ENCODE measurements around the gene BTN2A1.
"Not testable (repeated sequence)": the region's sequence is repeated elsewhere in the genome, so short reads cannot be mapped to it uniquely, and the experiment has no call there.

Gene BTN2A1

DNA sequence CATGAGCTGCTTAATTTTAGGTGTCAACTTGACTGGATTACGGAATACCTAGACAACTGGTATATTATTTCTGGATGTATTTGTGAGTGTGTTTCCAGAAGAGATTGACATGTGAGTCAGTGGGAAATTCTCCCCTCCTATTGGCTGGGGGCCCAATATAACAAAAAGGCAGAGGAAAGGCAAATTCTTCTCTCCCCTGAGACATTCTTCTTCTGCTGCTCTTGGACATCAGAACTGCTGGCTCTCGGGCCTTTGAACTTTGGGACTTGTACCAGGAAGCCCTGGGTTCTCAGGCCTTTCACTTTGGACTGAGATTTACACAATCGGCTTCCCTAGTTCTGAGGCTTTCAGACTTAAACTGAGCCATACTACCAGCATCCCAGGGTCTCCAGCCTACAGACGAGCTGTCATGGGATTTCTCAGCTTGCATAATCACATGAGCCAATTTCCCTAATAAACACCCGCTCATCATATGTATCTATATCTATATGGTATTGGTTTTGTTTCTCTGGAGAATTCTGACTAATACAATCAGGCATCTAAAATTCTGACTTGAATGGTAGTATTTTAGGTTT is 25.0 kb upstream of the BTN2A1 start:
- DNase-seq (ENCODE audit: low read depth in 2 of 2) = no peak

DNA sequence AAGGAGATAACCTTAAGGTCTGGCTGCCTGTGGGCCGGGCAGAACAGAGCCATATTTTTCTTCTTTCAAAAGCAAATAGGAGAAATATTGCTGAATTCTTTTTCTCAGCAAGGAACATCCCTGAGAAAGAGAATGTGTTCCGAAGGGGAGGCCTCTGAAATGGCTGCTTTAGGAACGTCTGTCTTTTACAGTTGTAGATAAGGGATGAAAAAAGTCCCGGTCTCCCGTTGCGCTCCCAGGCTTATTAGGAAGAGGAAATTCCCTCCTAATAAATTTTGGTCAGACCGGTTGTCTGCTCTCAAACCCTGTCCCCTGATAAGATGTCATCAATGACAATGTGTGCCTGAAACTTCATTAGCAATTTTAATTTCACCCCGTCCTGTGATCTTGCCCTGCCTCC is 24.1 kb upstream of the BTN2A1 start:
- not testable (repeated sequence) for DNase-seq (ENCODE audit: low read depth in 2 of 2)

DNA sequence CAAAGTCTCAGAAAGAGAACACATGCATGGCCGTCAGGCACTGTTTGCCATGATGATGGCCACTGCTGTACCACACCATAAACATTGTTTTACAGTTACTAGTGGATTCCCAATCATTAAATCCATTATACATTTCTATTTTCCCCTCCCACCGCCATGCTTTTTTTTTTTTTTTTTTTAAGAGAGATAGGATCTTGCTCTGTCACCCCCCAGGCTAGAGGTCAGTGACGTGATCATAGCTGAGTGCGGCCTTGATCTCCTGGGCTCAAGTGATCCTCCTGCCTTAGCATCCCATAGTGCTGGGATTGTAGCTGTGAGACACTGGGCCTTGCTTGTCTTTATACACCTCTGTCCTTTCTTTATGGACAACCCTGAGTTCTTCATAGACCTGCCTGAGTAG is 21.7 kb upstream of the BTN2A1 start:
- DNase-seq (ENCODE audit: low read depth in 2 of 2) = no peak

DNA sequence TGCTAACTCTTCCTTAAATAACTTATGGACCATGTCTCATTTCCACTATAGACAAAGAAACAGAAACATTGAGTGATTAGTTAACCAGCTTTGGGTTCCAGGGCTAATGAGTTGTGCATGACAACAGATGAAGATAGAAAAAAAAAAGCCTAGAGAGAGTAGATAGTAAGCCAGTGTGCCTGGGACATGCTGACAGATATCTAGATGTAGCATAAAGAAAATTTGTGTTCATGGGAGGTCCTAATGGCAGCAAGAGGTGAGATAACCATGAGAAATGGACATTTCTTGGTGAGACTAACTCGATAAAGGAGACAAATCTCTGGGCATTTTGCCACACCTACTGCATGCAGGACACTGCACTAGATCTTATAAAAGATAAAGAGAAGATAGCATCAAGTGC is 20.2 kb upstream of the BTN2A1 start:
- no peak for DNase-seq (ENCODE audit: low read depth in 2 of 2)

DNA sequence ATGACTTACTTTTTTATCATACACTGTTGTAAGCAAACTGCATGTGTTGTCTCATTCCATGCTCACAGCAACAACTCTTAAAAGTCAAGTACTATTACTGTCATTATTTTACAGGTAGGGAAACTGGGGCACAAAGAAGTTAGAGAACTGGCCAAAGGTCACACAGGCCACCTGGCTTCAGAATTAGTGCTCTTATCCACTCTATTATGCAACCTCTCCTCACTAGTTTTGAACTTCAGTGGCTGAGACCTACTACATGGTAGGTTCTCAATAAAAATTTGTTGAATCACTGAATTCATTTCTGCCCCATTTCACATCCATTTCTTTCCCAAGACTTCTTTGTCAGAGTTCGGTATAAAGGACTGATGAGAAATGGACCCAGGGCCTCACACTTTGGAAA is 19.8 kb upstream of the BTN2A1 start:
- DNase-seq (ENCODE audit: low read depth in 2 of 2) = no peak

DNA sequence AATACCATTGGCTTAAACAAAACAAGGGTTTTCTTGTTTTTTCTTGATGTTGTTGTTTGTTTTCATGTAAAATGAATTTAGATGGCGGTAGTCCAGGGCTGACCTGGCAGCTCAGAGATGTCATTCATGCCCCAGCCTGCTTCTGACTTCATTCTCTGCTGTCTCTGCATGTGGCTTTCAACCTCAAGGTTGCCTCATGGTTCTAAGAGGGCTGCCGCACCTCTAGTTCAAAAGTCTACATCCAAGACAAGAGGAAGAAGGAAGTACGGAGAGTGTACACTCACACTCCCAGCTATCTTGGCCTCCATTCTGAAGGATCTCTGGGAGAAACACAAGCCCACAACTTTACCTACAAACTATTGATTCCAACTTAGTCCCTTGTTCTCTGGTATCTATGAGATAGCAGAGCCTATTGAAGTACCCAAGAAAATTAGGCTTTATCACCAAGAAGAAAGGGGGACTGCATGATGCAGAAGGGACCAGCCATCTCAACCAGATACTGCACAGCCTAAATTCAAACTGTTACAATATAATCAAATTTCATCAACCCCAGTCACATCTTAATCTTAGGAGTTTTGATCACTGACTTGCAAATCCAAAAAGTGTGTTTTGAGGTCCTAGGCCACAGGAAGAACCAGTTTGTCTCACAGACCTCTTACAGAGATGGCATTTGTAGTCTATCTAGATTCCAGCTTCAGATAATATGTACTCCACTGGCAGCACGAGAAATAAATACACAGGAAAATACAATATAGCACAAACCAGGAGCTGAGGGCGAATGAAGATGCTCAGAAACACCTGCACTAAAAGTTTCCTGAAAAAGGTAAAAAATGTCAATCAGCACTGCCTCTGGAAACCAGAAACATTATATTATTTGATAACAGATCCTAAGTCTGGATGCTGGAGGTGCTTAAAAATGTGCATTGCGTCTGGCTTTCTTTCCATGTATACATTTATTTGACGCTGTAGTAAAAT is 18.3 kb upstream of the BTN2A1 start:
- no peak for DNase-seq (ENCODE audit: low read depth in 2 of 2)

DNA sequence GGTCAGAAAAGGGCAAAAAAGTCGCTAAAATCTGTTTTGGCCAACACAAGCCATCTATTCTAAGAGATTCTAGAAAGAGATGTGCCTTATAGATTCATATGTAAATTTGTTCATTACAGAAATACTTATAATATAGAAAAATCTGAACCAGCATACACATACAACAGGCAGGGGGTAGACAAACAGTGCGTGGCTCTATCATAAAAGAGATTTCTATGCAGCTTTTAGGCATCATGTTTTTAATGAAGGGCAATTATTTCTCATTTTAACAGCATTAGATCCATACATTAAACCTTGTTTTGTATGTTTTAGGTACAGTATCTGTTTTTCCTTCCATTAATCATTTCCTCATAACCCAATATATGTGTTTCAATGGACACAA is 16.8 kb upstream of the BTN2A1 start:
- DNase-seq (ENCODE audit: low read depth in 2 of 2) = no peak

DNA sequence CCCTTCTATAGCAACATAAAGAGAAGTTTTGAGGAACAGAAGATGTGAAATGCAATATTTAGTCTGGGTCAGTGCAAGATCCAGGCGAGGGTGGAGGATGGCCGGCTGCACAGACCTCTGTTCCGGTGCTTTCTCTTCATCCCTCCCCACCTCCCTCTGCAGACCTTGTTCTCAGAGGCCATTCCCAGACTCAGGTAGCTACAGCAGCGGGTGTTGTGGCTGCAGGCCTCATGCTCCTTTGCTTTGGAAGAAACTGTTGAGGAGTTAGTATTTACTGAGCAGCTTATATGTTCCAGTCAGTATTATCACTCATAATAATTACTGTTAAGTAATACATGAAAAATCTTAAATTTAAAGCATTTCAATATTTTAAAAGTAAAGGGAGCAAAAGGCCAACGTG is 15.8 kb upstream of the BTN2A1 start:
- no peak for DNase-seq (ENCODE audit: low read depth in 2 of 2)

DNA sequence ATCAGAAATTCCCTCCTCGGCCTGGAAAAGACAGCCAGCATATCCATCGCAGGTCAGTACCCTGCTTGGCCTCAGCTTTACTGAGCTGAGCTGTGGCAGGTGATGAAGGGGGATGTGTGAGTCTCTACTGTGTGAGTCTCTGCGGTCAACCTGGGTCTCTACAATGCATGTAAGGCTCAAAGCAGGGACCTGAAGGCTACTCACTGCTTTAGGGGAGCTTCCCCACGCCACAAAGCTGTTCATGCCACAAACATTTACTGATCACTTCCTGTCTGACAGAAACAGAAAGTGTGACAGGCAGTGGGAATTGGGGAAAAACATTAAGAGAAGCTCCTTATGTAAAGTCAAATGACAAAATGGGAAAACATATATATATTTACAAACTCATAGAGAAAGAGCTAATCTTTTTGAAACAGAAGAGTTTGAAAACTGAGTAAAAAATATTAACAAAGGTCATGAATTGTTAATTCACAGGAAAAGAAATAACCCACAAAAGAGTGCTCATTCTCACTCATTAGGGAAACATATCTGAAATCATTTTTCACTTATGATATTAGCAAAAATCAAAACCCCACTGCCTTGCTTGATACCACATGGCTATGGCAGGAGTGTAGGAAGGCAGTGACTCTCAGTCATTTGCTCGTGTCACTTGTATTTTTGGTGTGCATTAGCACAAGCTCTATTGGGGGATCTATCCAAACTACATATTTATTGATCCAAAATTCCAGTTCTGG is 11.7 kb upstream of the BTN2A1 start:
- DNase-seq (ENCODE audit: low read depth in 2 of 2) = no peak

DNA sequence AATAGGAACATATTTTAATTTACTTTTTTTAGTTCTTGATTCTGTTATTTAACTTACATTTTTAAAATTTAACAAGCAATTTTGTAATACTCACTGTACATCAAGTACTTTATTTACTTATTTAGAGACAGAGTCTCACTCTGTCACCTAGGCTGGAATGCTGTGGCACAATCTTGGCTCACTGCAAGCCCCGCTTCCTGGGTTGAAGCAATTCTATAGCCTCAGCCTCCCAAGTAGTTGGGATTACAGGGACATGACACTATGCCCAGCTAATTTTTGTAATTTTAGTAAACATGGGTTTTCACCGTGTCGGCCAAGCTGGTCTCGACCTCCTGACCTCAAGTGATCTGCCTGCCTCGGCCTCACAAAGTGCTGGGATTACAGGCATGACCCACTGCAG is 10.5 kb upstream of the BTN2A1 start:
- DNase-seq (ENCODE audit: low read depth in 2 of 2) = no peak

DNA sequence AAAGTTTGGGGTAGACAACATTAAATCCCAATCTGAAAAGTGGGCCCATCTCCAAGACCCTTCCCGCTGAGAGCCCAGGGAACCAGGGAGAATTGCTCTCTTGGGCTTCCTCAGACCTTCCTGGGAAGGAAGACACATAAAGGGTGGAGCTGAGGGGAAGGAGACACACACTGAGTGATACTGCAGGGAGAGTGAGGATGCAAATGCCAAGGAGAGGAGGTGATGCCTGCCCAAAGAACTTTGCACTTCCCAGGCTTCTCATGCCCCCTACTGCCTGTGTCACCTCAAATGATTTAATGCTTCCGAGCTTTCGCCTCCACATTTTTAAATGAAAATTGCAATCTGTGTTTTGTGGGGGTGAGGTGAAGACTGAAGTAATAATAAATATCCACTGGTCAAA is 7.5 kb upstream of the BTN2A1 start:
- no peak for DNase-seq (ENCODE audit: low read depth in 2 of 2)

DNA sequence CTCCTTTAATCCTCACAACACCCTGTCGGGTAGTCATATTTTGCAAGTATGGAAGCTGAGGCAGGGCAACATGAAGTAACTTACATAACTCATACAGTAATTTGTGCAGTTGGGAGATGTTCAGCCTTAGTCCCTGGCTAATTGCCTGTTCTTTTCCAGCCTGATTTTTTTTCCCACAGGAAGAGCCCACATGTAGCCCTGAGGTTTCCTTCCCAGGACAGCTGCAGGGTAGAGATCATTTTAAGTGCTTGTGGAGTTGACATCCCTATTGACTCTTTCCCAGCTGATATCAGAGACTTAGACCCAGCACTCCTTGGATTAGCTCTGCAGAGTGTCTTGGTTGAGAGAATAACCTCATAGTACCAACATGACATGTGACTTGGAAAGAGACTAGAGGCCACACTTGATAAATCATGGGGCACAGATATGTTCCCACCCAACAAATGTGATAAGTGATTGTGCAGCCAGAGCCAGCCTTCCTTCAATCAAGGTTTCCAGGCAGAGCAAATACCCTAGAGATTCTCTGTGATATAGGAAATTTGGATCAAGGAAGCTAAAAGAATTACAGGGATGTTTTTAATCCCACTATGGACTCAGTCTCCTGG is 5.0 kb upstream of the BTN2A1 start:
- no peak for DNase-seq (ENCODE audit: low read depth in 2 of 2)

DNA sequence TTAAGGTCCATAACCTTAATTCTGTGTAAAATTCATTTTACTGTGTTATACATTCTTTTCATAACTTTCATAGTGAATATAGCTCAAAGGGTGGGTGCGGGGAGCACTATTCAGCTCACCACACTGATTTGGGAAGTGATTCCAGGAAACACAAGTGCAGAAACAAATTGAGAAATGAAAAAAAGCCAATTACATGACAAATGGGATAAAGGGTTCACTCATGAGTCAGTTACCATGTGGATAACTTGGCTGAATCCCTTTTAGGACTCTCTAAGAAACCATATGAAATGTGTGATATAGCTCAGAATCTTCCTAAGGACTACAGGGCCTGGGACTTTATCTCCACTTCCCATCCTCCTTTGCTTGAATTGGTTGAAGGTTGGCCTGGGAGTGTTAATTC is 3.1 kb upstream of the BTN2A1 start:
- DNase-seq (ENCODE audit: low read depth in 2 of 2) = no peak

DNA sequence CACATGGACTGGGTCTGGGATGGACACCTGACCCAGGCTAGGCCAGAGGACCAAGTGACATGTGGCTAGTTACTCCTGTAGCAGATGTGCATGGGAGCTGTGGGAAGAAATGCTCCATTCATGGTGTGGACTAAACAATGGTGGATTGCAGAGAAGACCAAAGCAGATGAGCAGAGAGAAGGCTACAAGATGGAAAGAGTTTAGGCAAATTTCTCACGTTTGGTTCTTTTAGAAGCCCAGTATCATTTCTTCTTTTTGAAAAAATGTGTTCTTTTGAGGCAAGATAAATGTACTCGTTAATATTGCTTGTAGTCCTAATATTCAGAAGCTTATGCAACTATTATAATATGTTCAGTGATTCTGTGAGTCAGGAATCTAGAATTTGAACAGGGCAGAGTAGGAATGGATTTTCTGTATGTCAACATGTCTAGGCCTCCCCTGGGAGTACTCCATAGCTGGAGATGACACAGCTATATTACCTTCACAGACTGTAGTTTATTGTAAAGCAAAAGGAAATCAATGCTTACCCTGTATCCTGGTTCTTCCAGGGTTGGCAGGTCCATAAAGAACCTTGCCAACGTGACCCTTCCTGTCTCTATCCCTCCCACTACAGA is 2.3 kb upstream of the BTN2A1 start:
- DNase-seq (ENCODE audit: low read depth in 2 of 2) = no peak

DNA sequence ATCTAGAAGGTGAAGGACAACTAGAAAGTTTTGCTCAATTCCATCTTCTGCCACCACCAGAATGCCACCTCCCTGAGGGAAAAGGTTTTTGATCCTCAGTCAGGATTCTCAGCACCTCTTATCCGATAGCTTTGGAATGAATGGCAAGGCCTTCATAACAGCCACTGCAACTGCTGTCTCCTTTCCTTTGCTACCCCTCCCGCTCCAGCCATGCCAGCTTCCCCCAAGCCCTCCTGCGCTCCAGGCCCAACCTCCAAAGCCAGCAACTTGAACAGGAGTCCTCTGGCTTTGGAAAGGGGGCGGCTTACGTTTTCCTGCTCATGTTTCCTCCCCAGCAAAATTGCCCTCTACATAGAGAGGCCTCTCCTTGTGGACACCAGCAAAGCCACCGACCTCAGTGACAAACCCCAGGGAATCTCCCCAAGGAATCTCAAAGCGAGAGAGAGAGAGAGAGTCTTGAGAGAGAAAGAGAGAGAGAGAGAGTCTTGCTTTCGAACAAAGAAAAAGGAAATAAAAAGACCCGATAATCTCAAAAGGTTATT is 420 bp upstream of the BTN2A1 start:
- DNase-seq (ENCODE audit: low read depth in 2 of 2) = no peak

DNA sequence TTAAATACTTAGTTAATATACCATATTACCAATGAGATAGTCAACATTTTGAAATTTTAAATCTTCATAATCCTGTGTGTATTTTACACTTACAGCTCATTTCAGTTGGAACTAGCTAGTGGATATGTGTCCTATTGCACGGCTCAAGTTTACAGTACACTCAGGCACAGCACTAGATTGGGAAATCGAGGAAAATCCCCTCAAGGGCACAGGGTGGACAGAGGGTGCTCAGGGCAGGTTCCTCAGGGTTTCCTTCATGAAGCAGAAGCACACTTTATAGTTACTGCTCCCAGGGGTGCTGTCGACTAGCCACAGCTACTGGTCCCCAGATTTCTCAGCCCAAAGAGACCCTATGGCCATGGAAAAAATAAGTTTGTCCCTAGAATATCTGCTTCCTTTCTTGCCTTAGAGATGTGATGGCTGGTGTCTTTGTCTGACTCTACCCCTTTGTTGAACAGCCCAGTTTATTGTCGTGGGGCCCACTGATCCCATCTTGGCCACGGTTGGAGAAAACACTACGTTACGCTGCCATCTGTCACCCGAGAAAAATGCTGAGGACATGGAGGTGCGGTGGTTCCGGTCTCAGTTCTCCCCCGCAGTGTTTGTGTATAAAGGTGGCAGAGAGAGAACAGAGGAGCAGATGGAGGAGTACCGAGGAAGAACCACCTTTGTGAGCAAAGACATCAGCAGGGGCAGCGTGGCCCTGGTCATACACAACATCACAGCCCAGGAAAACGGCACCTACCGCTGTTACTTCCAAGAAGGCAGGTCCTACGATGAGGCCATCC is 1.5 kb downstream of the BTN2A1 start:
- DNase-seq (ENCODE audit: low read depth in 2 of 2) = no peak

DNA sequence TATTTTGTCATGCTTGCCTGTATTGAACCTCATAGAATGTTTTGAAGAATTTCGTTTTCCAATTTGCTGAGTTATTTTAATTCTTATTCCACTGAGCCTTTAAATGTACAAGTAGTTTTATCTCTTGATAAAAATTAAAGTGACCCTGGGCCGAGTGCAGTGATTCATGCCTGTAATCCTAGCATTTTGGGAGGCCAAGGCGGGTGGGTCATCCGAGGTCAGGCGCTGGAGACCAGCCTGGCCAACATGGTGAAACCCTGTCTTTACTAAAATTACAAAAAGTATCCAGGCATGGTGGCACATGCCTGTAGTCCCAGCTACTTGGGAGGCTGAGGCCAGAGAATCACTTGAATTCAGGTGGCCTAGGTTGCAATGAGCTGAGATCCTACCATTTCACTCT is 3.6 kb downstream of the BTN2A1 start:
- DNase-seq (ENCODE audit: low read depth in 2 of 2) = not testable (repeated sequence)

DNA sequence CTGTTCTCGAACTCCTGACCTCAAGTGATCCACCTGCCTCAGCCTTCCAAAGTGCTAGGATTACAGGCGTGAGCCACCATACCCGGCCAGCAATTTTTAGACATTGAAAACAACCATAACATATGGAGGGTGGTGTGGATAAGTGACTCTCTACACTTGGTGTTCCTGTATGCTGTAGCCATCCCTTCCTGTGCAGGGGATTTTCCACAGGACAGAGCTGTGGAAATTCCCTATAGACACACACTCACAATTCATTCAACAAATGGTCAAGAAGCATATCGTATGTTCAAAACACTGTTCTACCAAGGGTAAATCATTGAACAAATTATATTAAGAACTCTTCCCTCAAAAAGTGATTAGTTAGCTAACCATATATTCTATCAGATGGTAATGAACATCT is 6.3 kb downstream of the BTN2A1 start:
- DNase-seq (ENCODE audit: low read depth in 2 of 2) = no peak

DNA sequence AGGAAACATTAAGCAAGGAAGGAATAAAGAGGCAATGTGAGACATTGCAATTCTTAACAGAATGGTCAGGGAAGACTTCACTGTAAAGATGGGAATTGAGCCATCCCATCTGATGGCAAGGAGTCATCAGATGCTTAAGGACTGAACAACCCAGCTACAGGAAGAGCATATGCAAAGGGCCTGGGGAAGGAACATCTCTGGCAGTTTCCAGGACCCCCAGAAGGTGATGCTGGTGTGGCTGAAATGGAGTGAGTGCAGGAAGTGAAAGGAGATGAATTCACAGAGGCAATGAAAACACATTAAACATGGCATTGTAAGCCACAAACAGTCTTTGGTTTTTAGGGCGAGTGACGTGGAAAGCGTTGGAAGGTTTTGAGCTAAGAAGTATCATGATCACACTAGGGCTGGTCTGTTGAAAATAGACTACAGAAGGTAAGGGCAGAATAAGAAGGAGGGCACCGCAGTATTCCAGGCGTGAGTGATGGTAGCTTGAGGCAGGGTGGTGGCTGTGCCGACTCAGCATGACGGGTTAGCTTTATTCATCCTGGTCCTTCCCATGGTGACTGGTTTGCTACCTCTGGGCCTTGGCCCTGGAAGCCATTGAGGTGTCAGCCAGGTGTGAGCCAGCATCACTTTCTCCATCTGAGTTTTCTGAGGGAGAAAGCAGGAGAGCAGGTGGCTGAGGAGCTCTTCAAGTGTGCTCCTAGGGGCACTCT is 6.8 kb downstream of the BTN2A1 start:
- no peak for DNase-seq (ENCODE audit: low read depth in 2 of 2)

DNA sequence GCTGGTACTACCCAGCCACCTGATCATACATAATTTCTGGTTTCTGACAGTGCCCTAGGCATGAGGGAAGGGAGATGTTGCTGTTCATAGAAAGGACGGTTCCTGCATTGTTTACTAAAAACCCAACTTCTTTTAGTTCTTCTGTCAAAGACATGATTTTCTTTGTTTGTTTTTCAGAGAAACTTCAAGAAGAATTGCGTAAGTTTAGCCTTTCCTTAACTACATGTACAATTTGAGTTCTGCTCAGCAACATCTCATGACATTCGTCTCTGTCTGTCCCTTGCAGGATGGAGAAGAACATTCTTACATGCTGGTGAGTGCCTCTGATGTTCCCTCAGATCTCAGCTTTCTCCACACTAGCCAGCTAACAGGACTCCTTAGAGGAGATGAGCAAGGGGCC is 8.0 kb downstream of the BTN2A1 start:
- DNase-seq (ENCODE audit: low read depth in 2 of 2) = no peak

All from stimulated activated CD8-positive, alpha-beta memory T cell treated with anti-CD3 and anti-CD28 coated beads, Interleukin-2, amount 100 ng/mL, for 1 hour (primary cell).